AG04449 (cell line): Measurements from ENCODE around the gene SLC6A11.

Experiments
- CTCF ChIA-PET: fragments of 350-600 bp; formaldehyde crosslinking; extraction: SDS; loops from one replicate; lab custom pipeline; 2021; ENCODE audit warnings: antibody characterized with exemption; lab: Yijun Ruan, JAX
- POLR2A ChIA-PET: fragments of 400-600, 350-600 bp; formaldehyde crosslinking; extraction: SDS; loops from one replicate; lab custom pipeline; 2020; ENCODE audit warnings: antibody characterized with exemption, inconsistent platforms; lab: Yijun Ruan, JAX
- DNase-seq: peaks from one replicate; pipeline ENCODE4 v3.0.0-alpha.2; 2010; ENCODE audit warnings: low read depth, low spot score
- H3K4me3 ChIP-seq: 2 replicates; pipeline ENCODE4 v1.5.1; 2011; ENCODE audit warnings: low read depth, mild to moderate bottlenecking, control low read depth, low read length
- CTCF ChIP-seq: IDR thresholded peaks from one replicate; pipeline ENCODE4 v1.5.1; 2011; ENCODE audit warnings: mild to moderate bottlenecking, moderate library complexity, low read length, control low read depth, inconsistent platforms; ENCODE audit not compliant: insufficient read depth; ENCODE audit errors: missing control alignments

SLC6A11 gene

GRCh38 chr3:10928961-10929471 lies 113.0 kb downstream of the SLC6A11 start:
- H3K4me3 ChIP-seq = no peak overlapping the region
- ChIA-PET POLR2A (no interaction called here), CTCF (interaction anchor here (1.3 to 2.6 kb wide), 3 partner anchors 12 to 131 kb away, joined by 4 to 8 read pairs (median 8); no protein-coding TSS in a partner anchor)
- DNase-seq = no peak
- no peak for TF ChIP-seq CTCF

DNA sequence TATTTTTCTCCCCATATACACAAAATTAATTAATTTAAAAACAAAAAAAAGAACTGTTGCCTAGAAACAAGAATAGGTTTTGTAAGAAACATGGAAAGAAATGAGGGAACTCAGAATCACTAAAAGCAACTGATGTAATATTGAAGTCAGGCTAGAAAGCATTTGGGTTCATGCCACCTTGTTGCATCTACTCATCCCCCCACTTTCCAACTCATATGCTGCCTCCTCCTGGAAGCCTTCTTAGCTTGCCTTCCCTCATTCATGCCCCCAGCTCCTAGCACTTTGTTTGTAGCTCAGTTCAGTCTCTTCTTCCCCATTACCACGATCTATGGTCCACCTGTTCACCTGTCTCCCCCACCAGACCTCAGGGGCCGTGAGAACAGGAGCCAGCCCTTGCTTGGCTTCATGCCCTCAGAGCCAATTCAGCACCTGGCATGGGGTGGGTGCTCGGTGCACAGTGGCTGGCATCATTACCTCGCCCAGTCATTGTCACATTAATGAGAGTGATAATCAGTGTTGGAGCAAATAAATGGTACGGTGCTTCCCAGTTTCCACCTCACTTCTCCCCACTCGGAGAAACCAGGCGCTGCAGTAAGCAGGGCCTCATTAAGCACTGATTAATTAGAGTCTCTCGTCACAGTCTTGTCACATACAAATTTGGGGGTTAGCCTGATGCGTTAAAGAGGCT lies 114.1 kb downstream of the SLC6A11 start:
- no peak for TF ChIP-seq CTCF
- POLR2A ChIA-PET = no interaction called here
- no peak for DNase-seq
- H3K4me3 ChIP-seq = no peak overlapping the region
- CTCF ChIA-PET = interaction anchor here (2.2 to 2.6 kb wide), 2 partner anchors 11 to 15 kb away, joined by 8 read pairs; no protein-coding TSS in a partner anchor

GRCh38 chr3:10930666-10931040 lies 114.6 kb downstream of the SLC6A11 start:
- ChIA-PET POLR2A (no interaction called here), CTCF (interaction anchor here (2.6 to 2.9 kb wide), 2 partner anchors 11 to 16 kb away, joined by 8 to 17 read pairs; no protein-coding TSS in a partner anchor)
- no peak overlapping the region for H3K4me3 ChIP-seq
- DNase-seq = no peak
- TF ChIP-seq CTCF = no peak

GRCh38 chr3:10932596-10932995 lies 116.6 kb downstream of the SLC6A11 start:
- ChIA-PET POLR2A (no interaction called here), CTCF (interaction anchor here (0.8 to 2.9 kb wide), 2 partner anchors 12 to 14 kb away, joined by 3 to 17 read pairs; no protein-coding TSS in a partner anchor)
- no peak for TF ChIP-seq CTCF
- no peak overlapping the region for H3K4me3 ChIP-seq
- DNase-seq = no peak

- ChIA-PET CTCF (interaction anchor here (0.8 to 2.9 kb wide), 3 partner anchors 12 to 129 kb away, joined by 3 to 17 read pairs (median 3); no protein-coding TSS in a partner anchor), POLR2A (no interaction called here)
- no peak for TF ChIP-seq CTCF
- H3K4me3 ChIP-seq = no peak overlapping the region
- DNase-seq = no peak
Observed at GRCh38 chr3:10933021-10933420, 117.0 kb downstream of the SLC6A11 start.

GRCh38 chr3:10933470-10933804 lies 117.4 kb downstream of the SLC6A11 start:
- CTCF ChIA-PET = interaction anchor here (0.9 to 2.9 kb wide), 2 partner anchors 13 to 128 kb away, joined by 3 to 17 read pairs; no protein-coding TSS in a partner anchor
- TF ChIP-seq CTCF = no peak
- POLR2A ChIA-PET = no interaction called here
- DNase-seq = no peak
- H3K4me3 ChIP-seq = no peak overlapping the region
